ENCODE measurements around the gene BIK. TPM values are rescaled to one million over a fixed set of nuclear protein-coding genes. Genes with fewer than 3 reads are reported as not detected.

BIK gene
- total and polyA plus RNA-seq, 7 experiments from 2014 or later: 1.1 to 4.3 (median 1.6) TPM

GRCh38 chr22:43162412-43163150 lies 52.0 kb downstream of the BIK start:
- no peaks in the 10 kb centered on the region for H3K9me3 ChIP-seq (ENCODE audit: control insufficient read depth in 2 of 3, low read length in 3 of 3)
- peak overlapping the region in 1 of 9 donors; percentile 74 for H3K27ac Mint-ChIP-seq
- H3K27me3 ChIP-seq (ENCODE audit: control insufficient read depth in 2 of 2, insufficient read depth in 2 of 2, low read length in 2 of 2): no peaks in the 10 kb centered on the region
- H3K9me3 Mint-ChIP-seq: no peaks in the 10 kb centered on the region
- H3K36me3 Mint-ChIP-seq: peaks cover 0 to 4% (median 3%) of the 10 kb centered on the region in 5 donors
- intact Hi-C loops (cut with micrococcal nuclease): no loop called here
- no peak overlapping the region for H3K4me3 ChIP-seq (ENCODE audit: low read length)
- CTCF ChIA-PET: no interaction called here
- peaks cover 0 to 36% (median 4%) of the 10 kb centered on the region in 3 experiments for H3K36me3 ChIP-seq (ENCODE audit: control insufficient read depth in 2 of 3, insufficient read depth in 3 of 3, low read length in 3 of 3)
- H3K4me1 Mint-ChIP-seq: peaks cover 0 to 17% (median 8%) of the 10 kb centered on the region in 7 donors
- POLR2A ChIA-PET: interaction anchor here (1.5 to 1.7 kb wide), 2 partner anchors 22 to 25 kb away, joined by 4 to 5 read pairs; partner anchors contain the start of gene TTLL12
- no peaks in the 10 kb centered on the region for H3K27me3 Mint-ChIP-seq
- DNase-seq (no peak), ATAC-seq (no peak)
- H3K4me1 ChIP-seq (ENCODE audit: control insufficient read depth in 2 of 2, insufficient read depth in 2 of 2, low read length in 2 of 2): no peaks in the 10 kb centered on the region
- H3K27ac ChIP-seq (ENCODE audit: low read depth, low read length): no peak overlapping the region
- no peak overlapping the region for H3K4me3 Mint-ChIP-seq

GRCh38 chr22:43163241-43163795 lies 52.8 kb downstream of the BIK start:
- peaks cover 0 to 12% (median 8%) of the 10 kb centered on the region in 7 donors for H3K4me1 Mint-ChIP-seq
- no peak overlapping the region for H3K27ac ChIP-seq (ENCODE audit: low read depth, low read length)

GRCh38 chr22:43164636-43165035 lies 54.1 kb downstream of the BIK start:
- H3K9me3 ChIP-seq (ENCODE audit: control insufficient read depth in 2 of 3, low read length in 3 of 3): no peaks in the 10 kb centered on the region
- peaks cover 0 to 8% (median 6%) of the 10 kb centered on the region in 7 donors for H3K4me1 Mint-ChIP-seq
- intact Hi-C loops (cut with micrococcal nuclease): no loop called here
- CTCF ChIA-PET: no interaction called here
- H3K36me3 Mint-ChIP-seq: peaks cover 0 to 8% (median 4%) of the 10 kb centered on the region in 5 donors
- H3K27me3 Mint-ChIP-seq: no peaks in the 10 kb centered on the region
- no peak overlapping the region for H3K27ac ChIP-seq (ENCODE audit: low read depth, low read length)
- POLR2A ChIA-PET: no interaction called here
- no peak for DNase-seq
- H3K4me3 ChIP-seq (ENCODE audit: low read length): no peak overlapping the region
- ATAC-seq: no peak
- H3K27ac Mint-ChIP-seq: peak overlapping the region in 1 of 9 donors; percentile 88
- no peaks in the 10 kb centered on the region for H3K4me1 ChIP-seq (ENCODE audit: control insufficient read depth in 2 of 2, insufficient read depth in 2 of 2, low read length in 2 of 2)
- no peaks in the 10 kb centered on the region for H3K27me3 ChIP-seq (ENCODE audit: control insufficient read depth in 2 of 2, insufficient read depth in 2 of 2, low read length in 2 of 2)
- H3K9me3 Mint-ChIP-seq: no peaks in the 10 kb centered on the region
- H3K36me3 ChIP-seq (ENCODE audit: control insufficient read depth in 2 of 3, insufficient read depth in 3 of 3, low read length in 3 of 3): peaks cover 0 to 51% (median 4%) of the 10 kb centered on the region in 3 experiments
- no peak overlapping the region for H3K4me3 Mint-ChIP-seq

More at GRCh38 chr22:43163241-43163795, 52.8 kb downstream of the BIK start:
- H3K27me3 Mint-ChIP-seq: no peaks in the 10 kb centered on the region
- ChIA-PET POLR2A (interaction anchor here (1.5 to 1.7 kb wide), 2 partner anchors 21 to 24 kb away, joined by 4 to 5 read pairs; partner anchors contain the start of gene TTLL12), CTCF (no interaction called here)
- Histone ChIP-seq H3K4me3 (ENCODE audit: low read length) (no peak overlapping the region), H3K9me3 (ENCODE audit: control insufficient read depth in 2 of 3, low read length in 3 of 3) (no peaks in the 10 kb centered on the region), H3K36me3 (ENCODE audit: control insufficient read depth in 2 of 3, insufficient read depth in 3 of 3, low read length in 3 of 3) (peaks cover 0 to 43% (median 4%) of the 10 kb centered on the region in 3 experiments), H3K4me1 (ENCODE audit: control insufficient read depth in 2 of 2, insufficient read depth in 2 of 2, low read length in 2 of 2) (no peaks in the 10 kb centered on the region), H3K27me3 (ENCODE audit: control insufficient read depth in 2 of 2, insufficient read depth in 2 of 2, low read length in 2 of 2) (no peaks in the 10 kb centered on the region)
- no peak for DNase-seq
- H3K4me3 Mint-ChIP-seq: no peak overlapping the region
- H3K27ac Mint-ChIP-seq: peak overlapping the region in 1 of 9 donors; percentile 47
- peaks cover 0 to 8% (median 4%) of the 10 kb centered on the region in 5 donors for H3K36me3 Mint-ChIP-seq
- no peak for ATAC-seq
- intact Hi-C loops (cut with micrococcal nuclease): no loop called here
- H3K9me3 Mint-ChIP-seq: no peaks in the 10 kb centered on the region

GRCh38 chr22:43166132-43166930 lies 55.8 kb downstream of the BIK start:
- peaks cover 0 to 8% (median 3%) of the 10 kb centered on the region in 5 donors for H3K36me3 Mint-ChIP-seq
- no peak overlapping the region for H3K27ac Mint-ChIP-seq
- H3K9me3 ChIP-seq (ENCODE audit: control insufficient read depth in 2 of 3, low read length in 3 of 3): no peaks in the 10 kb centered on the region
- no peaks in the 10 kb centered on the region for H3K4me1 ChIP-seq (ENCODE audit: control insufficient read depth in 2 of 2, insufficient read depth in 2 of 2, low read length in 2 of 2)
- no peak overlapping the region for H3K4me3 Mint-ChIP-seq
- H3K4me1 Mint-ChIP-seq: peaks cover 4 to 8% (median 6%) of the 10 kb centered on the region in 7 donors
- peaks cover 0 to 52% (median 0%) of the 10 kb centered on the region in 3 experiments for H3K36me3 ChIP-seq (ENCODE audit: control insufficient read depth in 2 of 3, insufficient read depth in 3 of 3, low read length in 3 of 3)
- H3K27me3 Mint-ChIP-seq: no peaks in the 10 kb centered on the region
- intact Hi-C loops (cut with micrococcal nuclease): no loop called here
- H3K4me3 ChIP-seq (ENCODE audit: low read length): no peak overlapping the region
- no peak overlapping the region for H3K27ac ChIP-seq (ENCODE audit: low read depth, low read length)
- DNase-seq: no peak
- H3K9me3 Mint-ChIP-seq: no peaks in the 10 kb centered on the region
- ATAC-seq: no peak
- ChIA-PET POLR2A (no interaction called here), CTCF (interaction anchor here (0.6 kb wide), 1 partner anchor 19 kb away, joined by 4 read pairs; no protein-coding TSS in a partner anchor)
- no peaks in the 10 kb centered on the region for H3K27me3 ChIP-seq (ENCODE audit: control insufficient read depth in 2 of 2, insufficient read depth in 2 of 2, low read length in 2 of 2)

GRCh38 chr22:43167001-43167589 lies 56.5 kb downstream of the BIK start:
- Mint-ChIP-seq H3K4me1 (peaks cover 4 to 8% (median 6%) of the 10 kb centered on the region in 7 donors), H3K27ac (no peak overlapping the region), H3K27me3 (no peaks in the 10 kb centered on the region), H3K9me3 (no peaks in the 10 kb centered on the region), H3K4me3 (no peak overlapping the region), H3K36me3 (peaks cover 0 to 8% (median 3%) of the 10 kb centered on the region in 5 donors)
- H3K27me3 ChIP-seq (ENCODE audit: control insufficient read depth in 2 of 2, insufficient read depth in 2 of 2, low read length in 2 of 2): no peaks in the 10 kb centered on the region
- H3K4me1 ChIP-seq (ENCODE audit: control insufficient read depth in 2 of 2, insufficient read depth in 2 of 2, low read length in 2 of 2): no peaks in the 10 kb centered on the region
- no peaks in the 10 kb centered on the region for H3K9me3 ChIP-seq (ENCODE audit: control insufficient read depth in 2 of 3, low read length in 3 of 3)
- H3K27ac ChIP-seq (ENCODE audit: low read depth, low read length): no peak overlapping the region
- H3K4me3 ChIP-seq (ENCODE audit: low read length): no peak overlapping the region
- ATAC-seq (no peak), DNase-seq (no peak)
- CTCF ChIA-PET: interaction anchor here (0.6 kb wide), 1 partner anchor 20 kb away, joined by 4 read pairs; no protein-coding TSS in a partner anchor
- intact Hi-C loops (cut with micrococcal nuclease): no loop called here
- POLR2A ChIA-PET: no interaction called here
- peaks cover 0 to 59% (median 0%) of the 10 kb centered on the region in 3 experiments for H3K36me3 ChIP-seq (ENCODE audit: control insufficient read depth in 2 of 3, insufficient read depth in 3 of 3, low read length in 3 of 3)
